ENCODE measurements around the gene SYNJ2BP.
"Not testable (repeated sequence)": the region's sequence is repeated elsewhere in the genome, so short reads cannot be mapped to it uniquely, and the experiment has no call there.

SYNJ2BP gene, protein sequence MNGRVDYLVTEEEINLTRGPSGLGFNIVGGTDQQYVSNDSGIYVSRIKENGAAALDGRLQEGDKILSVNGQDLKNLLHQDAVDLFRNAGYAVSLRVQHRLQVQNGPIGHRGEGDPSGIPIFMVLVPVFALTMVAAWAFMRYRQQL

DNA sequence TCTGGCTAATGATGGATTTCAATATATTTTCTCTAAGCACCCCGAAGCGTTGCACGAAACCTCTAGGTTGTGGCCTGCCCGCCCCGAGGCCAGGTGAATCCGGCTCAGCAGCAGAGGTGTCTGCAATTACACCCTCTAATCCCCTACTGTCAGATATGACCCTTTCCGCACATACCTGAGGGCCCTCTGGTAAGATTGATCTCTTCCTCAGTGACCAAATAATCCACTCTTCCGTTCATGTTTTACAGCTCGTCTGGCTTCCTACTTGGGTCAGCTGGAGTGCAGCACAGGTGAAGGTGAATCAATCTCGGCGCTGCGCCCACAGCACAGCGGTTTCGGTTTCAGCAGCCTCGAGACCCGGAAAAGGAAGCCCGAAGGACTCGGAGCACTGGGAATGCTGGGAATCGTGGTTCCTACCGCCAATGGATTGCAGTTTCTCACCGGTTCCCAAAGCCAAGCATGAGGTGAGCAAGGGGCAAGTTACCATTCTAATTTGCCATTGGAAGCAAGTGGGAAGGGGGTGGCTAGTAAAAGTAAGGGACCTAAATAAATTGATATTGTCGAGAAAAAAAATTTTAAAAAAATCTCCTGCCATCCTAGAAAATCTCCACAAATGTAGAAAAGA is at the start of gene SYNJ2BP:
Gene SYNJ2BP, minus strand, starts transcription at position 366 of the 625 bp plus-strand sequence. Its CDS starts 127 bp downstream, at position 239.
- DNase-seq: peak; percentile 67

DNA sequence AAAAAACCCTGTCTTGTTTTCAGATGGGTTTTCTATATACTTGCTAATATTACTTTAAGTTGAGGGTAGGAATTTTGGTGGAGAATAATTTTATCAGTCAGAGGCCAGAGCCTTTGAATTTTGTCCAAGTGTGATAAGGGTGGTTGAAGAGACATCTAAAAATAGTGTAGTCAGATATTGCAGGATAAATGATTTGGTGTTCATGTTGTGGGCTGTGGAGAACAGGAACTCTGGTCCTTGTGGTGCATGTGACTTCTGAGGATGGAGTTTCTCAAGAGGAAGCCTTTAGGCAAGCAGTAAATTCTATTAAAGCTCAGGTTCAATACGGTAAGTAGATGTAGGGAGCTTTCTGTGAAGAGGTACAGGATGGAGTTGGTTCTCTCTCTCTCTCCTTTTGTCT is 37.8 kb upstream of the SYNJ2BP start:
- DNase-seq: no peak

DNA sequence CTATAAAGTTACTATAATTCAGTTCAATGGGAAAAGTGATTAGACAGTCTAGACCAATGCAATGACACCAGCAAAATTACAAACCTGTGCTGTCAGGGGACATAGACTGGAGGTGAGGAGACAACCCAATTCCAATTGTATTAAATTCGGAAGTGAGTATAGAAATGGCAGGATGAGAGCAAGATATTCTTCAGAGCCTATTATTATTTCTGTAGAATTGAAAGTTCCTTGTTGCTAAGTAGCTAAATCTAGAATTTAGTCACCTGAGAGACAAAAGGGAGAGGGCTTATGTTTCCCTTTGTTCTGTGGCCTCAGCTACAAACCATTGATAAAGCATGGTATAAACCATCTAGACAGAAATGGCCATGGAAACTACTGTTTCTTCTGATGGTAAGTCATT is 35.0 kb upstream of the SYNJ2BP start, which contains the start of gene ADAM21:
Gene ADAM21, plus strand, starts transcription at position 301 of the 400 bp plus-strand sequence. CDS start 5,326 bp downstream, outside the sequence.
- DNase-seq: no peak

DNA sequence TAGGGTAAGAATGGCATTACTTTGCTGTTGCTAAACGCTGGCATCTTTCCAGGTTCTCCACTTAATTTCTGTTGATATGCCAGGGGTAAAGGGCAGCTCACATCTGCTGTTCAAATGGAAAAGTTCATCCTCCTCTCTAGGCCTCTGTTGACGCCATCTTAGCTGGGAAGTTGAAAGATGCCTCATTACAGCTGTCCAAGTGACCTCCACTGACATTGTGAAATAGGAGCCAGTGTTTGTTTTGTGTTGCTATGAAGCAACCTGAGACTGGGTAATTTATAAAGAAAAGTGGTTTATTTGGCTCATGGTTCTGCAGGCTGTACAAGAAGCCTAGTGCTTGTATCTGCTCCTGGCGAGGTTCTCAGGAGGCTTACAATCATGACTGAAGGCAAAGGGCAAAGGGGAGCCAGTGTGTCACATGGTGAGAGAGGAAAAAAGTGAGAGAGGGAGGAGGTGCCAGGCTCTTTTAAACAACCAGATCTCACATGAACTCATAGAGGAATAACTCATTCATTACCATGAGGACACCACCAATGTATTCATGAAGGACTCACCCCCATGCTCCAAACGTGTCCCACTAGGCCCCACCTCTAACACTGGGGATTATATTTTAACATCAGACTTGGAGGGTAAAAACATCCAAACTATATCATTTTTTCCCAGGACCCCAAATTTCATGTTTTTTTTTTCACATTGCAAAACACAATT is 31.9 kb upstream of the SYNJ2BP start:
- DNase-seq: no peak

DNA sequence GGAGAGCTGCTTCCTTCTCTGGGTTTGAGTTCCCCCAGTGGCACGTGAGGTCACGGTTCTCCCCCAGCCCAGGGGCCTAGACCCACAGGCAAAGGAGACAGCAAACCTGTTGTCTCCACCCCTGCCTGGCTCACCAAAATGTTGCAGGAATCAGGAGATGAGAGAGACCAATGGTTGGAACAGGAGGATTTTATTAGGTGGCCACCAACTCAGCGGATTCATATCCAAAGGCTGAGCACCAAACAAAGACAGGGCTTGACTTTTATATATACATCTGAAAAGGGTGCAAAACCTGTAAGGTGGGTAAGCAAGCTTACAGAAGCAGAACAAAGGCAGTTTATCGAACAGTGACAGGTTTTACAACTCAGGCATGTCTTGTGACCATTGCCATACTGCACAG is 25.9 kb upstream of the SYNJ2BP start:
- DNase-seq: no peak

DNA sequence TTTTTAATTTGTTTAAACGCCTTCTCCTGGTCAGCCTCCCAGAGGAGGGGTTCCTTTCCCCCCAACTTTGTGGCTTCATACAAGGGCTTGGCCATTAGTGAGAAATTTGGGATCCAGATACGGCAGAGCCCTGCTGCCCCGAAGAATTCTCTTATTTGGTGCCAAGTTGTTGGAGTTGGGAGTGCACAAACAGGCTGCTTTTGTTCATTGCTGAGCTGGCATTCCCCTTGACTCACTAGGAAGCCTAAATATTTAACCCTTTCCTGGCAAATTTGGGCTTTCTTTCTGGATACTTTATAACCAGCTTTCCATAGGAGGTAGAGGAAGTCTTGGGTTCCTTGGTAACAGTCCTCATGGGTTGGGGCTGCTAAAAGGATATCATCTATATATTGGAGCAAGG is 24.8 kb upstream of the SYNJ2BP start:
- no peak for DNase-seq

DNA sequence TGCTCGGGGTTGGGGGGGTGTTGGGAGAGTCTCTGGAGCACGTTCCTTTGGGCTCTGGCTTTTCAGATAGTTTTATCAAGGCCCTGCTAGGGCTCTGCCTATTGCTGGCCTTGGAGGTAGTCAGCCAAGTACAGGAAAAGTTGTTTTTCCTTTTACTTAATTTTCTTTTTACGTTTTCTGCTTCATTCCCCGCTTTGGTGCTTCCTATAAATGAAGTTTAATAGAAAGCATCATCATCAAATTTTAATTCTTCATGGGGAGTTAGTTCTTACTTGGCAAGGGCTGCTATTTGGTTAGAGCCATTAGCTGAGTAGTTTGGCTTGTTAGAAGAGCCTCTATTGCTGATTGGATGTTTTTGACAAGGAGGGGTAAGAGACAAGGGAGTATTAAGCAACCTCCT is 20.0 kb upstream of the SYNJ2BP start:
- no peak for DNase-seq

DNA sequence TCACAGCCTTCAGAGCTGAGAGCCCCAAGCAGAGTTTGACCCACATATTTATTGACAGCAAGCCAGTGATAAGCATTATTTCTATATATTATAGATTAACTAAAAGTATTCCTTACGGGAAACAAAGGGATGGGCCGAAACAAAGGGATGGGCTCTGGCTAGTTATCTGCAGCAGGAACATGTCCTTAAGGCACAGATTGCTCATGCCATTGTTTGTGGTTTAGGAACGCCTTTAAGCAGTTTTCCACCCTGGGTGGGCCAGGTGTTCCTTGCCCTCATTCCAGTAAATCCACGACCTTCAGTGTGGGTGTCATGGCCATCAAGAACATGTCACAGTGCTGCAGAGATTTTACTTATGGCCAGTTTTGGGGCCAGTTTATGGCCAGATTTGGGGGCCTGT is 9.7 kb upstream of the SYNJ2BP start:
- DNase-seq: not testable (repeated sequence)

DNA sequence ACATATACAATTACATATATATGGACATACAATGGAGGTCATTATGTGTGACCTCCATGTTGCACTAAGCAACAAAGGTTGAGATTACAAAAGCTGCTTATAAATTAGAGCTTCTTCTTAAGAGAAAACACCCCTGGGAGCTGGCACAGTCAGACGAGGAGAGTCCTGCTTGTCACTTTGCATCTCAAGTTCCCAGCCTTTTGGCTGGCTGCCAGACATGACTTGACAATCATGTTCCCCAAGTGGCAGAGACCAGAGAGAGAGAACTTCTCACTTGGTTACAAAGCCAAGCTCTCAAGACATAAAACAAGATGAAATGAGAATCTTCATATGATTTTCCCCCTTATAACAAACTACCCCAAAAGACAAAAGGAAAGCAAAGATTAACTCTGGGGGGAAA is 8.5 kb upstream of the SYNJ2BP start:
- no peak for DNase-seq

DNA sequence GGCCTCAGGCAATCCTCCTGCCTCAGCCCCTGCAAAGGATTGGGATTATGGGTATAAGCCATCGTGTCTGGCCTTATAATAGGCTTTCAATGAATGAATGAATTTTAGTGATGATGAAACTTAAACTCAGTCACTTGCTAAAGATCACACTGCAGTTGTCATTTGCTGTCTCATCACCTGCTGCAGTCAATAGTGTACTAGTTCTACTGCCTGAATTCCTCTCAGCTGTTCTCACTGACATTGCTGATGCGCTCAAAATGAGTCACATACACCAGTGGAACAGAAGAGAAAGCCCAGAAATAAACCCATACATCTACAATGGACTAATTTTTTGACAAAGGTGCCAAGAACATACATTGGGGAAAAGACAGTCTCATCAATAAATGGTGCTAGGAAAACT is 5.6 kb upstream of the SYNJ2BP start:
- DNase-seq: no peak

DNA sequence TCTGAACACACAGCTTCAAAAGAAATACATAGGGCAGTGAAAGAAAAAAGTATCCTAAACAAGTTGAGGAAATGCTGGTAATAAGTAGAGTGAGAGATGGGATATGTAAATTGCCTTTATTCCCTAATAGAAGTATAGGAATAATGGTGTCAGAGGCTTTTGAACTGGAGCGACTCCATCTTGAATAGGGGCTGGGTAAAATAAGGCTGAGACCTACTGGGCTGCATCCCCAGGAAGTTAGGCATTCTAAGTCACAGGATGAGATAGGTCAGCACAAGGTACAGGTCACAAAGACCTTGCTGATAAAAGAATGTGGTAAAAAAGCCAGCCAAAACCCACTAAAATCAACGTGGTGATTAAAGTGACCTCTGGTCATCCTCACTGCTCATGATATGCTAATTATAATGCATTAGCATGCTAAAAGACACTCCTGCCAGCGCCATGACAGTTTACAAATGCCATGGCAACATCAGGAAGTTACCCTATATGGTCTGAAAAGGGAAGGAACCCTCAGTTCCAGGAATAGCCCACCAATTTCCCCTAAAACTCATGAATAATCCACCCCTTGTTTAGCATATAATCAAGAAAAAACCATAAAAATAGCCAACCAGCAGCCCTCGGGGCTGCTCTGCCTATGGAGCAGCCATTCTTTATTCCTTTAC is 2.5 kb upstream of the SYNJ2BP start:
- DNase-seq: not testable (repeated sequence)

DNA sequence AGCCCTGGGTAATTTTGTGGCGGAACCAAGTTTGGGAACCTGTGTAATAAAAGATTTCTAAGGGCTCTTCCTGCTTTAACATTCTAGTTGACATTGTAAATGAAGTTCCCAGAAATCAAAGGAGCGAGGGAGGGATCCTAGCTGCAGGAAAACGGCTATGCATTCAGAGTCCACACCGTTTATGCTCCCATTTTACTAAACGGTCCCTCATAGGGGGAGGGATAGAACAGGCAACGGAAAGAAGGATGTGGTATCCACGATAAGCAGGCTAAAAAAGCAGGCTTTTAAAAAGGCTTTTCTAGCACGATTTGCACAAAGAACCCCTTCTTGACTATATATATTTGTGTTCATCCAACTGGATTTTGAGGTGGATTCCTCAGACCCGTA is 559 bp downstream of the SYNJ2BP start:
- DNase-seq: no peak

DNA sequence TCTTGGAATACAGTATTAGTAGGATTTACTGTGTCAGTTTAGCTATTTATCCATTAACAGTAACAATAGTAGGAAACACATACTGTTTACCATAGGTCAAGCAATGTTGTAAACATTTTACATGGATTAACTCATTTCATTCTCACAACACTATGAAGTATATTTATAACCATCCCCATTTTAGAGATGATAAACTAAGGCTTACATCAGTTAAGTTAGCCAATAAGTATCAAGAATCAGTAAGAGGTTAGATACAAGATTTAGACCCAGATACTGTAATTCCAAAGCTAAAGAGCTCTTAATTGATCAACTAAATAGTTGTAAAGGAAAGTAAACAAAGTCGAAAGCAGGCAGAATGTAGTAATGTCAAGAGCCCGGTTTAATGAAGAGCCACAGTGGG is 1.1 kb downstream of the SYNJ2BP start:
- DNase-seq: no peak

DNA sequence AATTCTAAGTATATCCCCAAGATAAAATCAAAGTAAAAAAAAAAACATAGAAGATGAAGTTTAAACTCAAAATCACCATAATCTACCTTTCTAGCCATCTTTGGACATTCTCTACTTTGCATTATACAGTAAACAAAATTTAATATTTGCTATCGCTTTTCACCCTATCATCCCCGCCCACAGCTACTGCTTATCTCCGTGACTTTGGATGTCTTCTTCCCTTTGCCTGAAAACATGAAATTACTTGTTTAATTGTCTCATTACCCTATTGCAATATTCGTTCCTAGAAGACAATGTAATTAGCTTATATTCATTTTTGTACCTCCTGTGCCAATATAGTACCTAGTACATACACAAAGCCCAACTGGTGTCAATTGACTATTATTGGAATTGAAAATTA is 9.3 kb downstream of the SYNJ2BP start:
- no peak for DNase-seq

DNA sequence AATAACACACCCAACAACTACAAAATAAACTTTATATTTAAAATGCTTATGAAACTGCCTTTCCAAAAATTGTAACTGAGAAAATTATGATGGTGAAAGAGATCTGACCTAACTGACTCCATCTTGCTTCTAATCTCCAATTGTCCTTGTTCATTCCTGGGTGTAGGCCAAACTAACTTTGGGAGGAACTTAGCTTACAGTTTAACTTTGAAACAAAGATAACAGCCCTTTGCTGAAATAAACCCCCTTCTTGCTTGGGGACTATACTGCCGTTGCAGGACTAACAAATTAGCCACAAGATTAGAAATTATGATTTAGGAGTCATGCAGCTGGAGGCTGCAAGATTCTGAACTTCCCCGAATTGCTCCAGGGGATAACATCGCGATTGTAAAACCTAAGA is 10.7 kb downstream of the SYNJ2BP start:
- not testable (repeated sequence) for DNase-seq

DNA sequence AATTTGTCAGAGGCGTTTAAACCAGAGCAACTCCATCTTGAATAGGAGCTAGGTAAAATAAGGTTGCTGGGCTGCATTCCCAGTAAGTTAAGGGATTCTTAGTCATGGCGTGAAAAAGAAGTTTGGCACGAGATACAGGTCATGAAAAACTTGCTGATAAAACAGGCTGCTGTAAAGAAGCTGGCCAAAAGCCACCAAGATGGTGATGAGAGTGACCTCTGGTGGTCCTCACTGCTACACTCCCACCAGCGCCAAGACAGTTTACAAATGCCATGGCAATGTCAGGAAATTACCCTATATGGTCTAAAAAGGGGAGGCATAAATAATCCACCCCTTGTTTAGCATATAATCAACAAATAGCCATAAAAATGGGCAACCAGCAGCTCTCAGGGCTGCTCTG is 13.6 kb downstream of the SYNJ2BP start:
- not testable (repeated sequence) for DNase-seq

DNA sequence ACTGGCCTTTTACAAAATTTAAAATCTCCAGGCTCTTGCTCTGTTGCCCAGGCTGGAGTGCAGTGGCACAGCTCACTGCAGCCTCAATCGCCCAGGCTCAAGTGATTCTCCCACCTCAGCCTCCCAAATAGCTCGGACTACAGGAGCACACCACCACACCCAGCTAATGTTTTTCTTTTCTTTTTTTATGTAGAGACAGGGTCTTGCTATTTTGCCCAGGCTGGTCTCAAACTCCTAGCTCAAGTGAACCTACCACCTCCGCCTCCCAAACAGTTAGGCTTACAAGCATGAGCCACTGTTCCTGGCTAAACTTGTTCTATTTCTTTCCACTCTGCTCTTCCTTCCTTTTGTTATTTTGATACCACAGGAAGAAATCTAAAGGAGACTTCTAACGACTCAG is 15.2 kb downstream of the SYNJ2BP start:
- DNase-seq: no peak

DNA sequence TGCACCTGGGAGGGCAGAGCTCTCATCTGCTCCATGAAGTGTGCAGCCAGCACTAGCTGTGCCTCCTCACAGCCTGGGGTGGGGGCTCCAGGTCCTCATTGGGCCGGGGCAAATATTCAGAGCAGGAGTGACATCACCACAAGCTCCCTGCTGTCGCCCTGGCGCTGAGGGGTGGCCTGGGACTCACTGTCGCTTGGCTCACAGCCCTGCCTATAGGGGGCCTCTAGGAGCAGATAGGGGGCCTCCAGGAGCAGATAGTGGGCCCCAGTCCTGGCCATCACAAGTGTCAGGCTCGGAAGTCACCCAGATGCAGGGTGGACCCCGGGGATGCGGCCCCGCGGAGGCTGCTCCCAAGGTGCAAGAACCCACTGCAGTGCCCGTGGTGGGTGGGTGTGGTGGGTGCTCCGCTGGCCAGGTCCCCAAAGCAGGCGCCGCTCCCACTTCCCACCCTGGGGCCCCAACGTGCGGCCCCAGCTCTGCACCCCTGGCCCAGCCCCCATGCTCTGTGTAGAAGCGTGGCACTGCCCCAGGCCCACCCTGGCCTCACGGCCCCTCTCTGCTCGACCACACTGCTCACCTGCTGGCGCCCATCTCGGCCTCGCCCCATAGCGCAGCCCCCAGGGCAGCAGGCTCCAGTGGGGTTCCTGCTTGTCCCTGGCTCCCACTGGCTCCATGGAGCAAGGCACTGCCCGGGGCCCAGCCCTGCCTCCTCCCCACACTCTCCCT is 18.0 kb downstream of the SYNJ2BP start:
- no peak for DNase-seq

DNA sequence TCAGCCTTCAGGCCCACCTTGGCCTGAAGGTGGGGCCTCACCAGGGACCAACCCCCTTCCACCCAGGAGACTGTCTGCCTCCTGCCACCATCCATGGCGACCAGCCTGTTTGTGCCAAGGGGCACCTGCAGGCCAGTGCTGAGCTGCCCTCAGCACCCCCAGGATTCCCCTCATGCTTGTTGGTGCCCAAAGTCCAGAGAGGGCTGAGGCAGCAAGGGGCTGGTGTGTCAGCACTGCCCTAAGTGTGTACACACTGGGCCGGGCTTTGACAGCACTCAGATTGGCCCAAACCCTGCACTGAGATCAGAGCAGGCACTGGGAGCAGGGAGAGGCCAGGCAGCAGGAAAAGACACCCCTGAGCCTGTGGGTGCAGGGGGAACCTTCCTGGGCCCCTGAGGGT is 18.6 kb downstream of the SYNJ2BP start:
- DNase-seq: no peak

DNA sequence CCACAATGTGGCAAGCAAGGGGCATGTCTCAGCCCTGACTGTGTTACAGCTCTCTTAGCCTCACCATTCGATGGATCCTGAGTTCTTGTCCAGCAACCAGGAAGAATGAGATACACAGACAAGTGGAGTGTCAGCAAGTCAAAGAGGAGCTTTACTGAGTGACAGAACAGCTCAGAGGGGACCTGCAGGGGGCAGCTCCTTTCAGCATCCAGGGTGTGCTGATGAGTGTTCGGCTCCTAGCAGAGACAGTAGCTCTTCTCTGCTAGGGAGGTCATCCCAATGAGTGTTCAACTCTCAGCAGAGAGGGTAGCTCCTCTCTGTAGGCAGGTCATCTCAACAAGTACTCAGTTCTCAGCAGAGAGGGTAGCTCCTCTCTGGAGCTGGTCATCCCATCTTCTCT is 19.1 kb downstream of the SYNJ2BP start:
- DNase-seq: no peak

DNA sequence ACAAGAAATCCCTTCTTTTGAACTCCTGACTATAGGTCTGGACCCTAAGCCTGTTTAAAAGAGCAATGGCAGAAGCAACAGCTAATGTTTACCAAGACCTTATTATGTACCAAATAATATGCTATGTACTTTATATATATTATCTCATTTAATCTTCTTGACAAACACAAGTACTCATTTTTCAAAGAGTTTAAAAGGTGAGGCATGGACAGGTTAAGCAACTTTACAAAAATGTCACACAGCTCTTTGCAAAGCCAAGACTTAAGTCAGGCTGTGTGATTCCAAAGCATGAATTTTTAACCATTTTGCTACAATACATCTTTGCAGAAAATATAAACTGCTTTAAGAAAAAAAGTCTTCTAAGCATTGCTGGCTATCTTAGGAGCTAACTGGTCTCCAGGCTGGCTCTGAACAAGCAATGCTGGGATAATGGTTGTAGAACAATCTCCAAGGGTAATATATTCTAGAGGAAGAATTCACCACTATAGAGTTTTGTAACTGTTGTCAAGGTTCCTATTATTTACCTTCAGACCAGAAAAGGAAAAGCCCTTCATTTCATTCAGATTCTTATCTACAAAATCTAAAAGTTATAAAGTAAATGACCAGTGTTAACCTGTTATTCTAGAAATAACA is 22.1 kb downstream of the SYNJ2BP start:
- DNase-seq: no peak

DNA sequence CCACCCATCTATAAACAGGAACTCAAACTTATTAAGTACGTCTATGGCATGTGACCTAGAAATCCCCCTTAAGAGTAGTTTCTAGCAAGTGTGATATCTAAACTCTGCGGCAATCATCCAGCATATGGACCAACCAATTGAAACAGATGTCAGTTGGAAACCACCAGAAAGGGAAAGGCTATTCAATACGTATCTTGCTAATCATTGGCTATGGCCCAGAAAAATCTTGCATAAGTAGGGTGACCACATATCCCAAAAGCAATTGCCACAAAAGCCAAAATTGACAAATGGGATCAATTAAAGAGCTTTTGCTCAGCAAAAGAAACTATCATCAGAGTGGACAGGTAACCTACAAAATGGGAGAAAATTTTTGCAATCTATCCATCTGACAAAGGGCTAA is 24.2 kb downstream of the SYNJ2BP start:
- DNase-seq: no peak

All from activated CD8-positive, alpha-beta memory T cell treated with anti-CD3 and anti-CD28 coated beads, Interleukin-2, amount 50 U/mL, for 4 hours (primary cell).